ENCODE measurements around the gene CA10. TPM values are rescaled to one million over a fixed set of nuclear protein-coding genes. Genes with fewer than 3 reads are reported as not detected.

The CA10 gene
- total and polyA plus RNA-seq, 2 experiments from 2014 or later, result not detected

DNA sequence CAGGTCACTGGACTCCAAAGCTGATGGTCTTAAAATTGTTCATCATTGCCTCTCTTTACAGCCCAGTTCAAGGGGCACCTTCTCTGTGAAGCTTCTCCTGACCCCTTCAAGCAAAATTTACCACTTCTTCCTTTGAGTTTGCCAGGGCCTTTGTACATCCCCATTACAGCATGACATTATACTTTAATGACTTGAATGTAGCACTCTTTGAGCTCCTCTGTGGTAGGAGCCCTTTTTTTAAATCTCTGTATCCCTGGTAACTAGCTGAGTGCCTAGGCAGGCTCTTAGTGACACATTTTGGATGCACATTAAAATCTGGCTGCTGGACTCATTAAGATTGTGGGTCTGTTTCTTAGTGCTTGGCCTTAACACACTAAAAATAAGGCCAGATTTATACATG is 412.1 kb downstream of the CA10 start:
- no peak overlapping the region for H3K9ac ChIP-seq
- TF ChIP-seq EZH2 (IDR thresholded peaks at IDR 0.05; ENCODE audit: insufficient read depth, poor library complexity, severe bottlenecking), result no peak
- no peak for TF ChIP-seq EZH2phosphoT487 (IDR thresholded peaks at IDR 0.05; ENCODE audit: insufficient read depth, low read depth)

DNA sequence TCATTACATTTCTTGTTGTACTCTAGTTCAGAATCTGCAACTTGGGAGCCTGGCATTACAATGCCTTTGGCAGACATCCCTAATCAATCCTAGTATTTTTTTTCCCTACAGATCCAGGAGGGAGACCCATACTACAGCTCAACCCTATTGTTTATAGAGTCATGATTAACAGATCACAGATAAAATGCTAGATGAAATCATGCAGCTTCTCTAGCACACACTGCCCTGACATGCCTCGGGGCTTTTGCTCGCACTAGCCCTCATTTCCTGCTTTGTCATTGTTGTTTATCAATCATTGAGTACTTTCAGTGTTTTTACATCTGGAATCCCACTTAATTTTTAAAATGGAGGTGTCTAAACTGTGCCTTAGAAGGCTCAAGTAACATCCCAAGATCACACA is 412.5 kb downstream of the CA10 start:
- Histone ChIP-seq H3K9me2 (ENCODE audit: insufficient read depth) (no peaks in the 10 kb centered on the region), H4K20me1 (ENCODE audit: insufficient read depth) (no peaks in the 10 kb centered on the region), H2AFZ (no peak overlapping the region), H3K79me2 (ENCODE audit: insufficient read depth) (no peaks in the 10 kb centered on the region), H3K27ac (no peak overlapping the region), H3K9ac (no peak overlapping the region), H3K4me2 (ENCODE audit: unreplicated experiment) (no peak overlapping the region), H3K27me3 (replicated peaks; ENCODE audit: insufficient read depth) (no peaks in the 10 kb centered on the region), H3K9me3 (ENCODE audit: low read depth) (no peaks in the 10 kb centered on the region), H3K4me3 (no peak overlapping the region), H3K36me3 (ENCODE audit: low read depth) (no peaks in the 10 kb centered on the region), H3F3A (ENCODE audit: insufficient read depth) (no peaks in the 10 kb centered on the region), H3K4me1 (ENCODE audit: insufficient read depth) (no peaks in the 10 kb centered on the region)
- WGBS, 2 experiments (ENCODE audit: low coverage in 1 of 2, low lambda C conversion rate in 2 of 2, missing lambda C conversion rate in 2 of 2), result 4 to 9% methylated on average over 2 of the region's 2 CpGs
- DNase-seq, result no peak
- TF ChIP-seq EZH2 (IDR thresholded peaks at IDR 0.05; ENCODE audit: insufficient read depth, poor library complexity, severe bottlenecking), result no peak
- in situ Hi-C loops (cut with MboI), result no loop called here

More for the DNA sequence above, 412.1 kb downstream of the CA10 start:
- no peak overlapping the region for H3K27ac ChIP-seq
- no peaks in the 10 kb centered on the region for H3K4me1 ChIP-seq (ENCODE audit: insufficient read depth)
- no peak overlapping the region for H3K4me2 ChIP-seq (ENCODE audit: unreplicated experiment)
- H3K9me3 ChIP-seq (ENCODE audit: low read depth), result no peaks in the 10 kb centered on the region
- no peaks in the 10 kb centered on the region for H3K36me3 ChIP-seq (ENCODE audit: low read depth)
- H3K4me3 ChIP-seq, result no peak overlapping the region
- H2AFZ ChIP-seq, result no peak overlapping the region
- H3K9me2 ChIP-seq (ENCODE audit: insufficient read depth), result no peaks in the 10 kb centered on the region
- no peaks in the 10 kb centered on the region for H3K79me2 ChIP-seq (ENCODE audit: insufficient read depth)
- no peak for DNase-seq
- in situ Hi-C loops (cut with MboI), result no loop called here
- H4K20me1 ChIP-seq (ENCODE audit: insufficient read depth), result no peaks in the 10 kb centered on the region
- no peaks in the 10 kb centered on the region for H3F3A ChIP-seq (ENCODE audit: insufficient read depth)
- no peaks in the 10 kb centered on the region for H3K27me3 ChIP-seq (replicated peaks; ENCODE audit: insufficient read depth)

DNA sequence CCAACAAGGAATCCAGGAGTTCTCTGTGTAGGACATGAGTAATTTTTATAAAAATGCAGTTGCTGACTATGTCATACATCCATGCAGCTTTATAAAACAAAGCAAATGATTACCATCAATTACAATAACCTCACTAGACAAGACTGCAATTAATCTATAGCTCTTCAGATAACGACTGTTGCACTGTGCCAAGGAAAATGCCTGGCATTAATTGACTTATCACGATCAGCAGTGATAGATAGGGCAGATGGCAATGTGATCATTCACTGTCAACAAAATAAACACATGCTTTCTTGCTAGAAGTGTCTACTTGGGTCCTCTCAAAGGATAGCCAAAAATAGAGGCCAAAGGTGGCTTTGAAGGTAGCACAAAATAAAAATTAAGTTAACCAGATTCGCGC is 415.0 kb downstream of the CA10 start:
- Histone ChIP-seq H2AFZ (no peak overlapping the region), H3K4me2 (ENCODE audit: unreplicated experiment) (no peak overlapping the region), H4K20me1 (ENCODE audit: insufficient read depth) (no peaks in the 10 kb centered on the region), H3K36me3 (ENCODE audit: low read depth) (no peaks in the 10 kb centered on the region), H3K79me2 (ENCODE audit: insufficient read depth) (no peaks in the 10 kb centered on the region), H3K27me3 (replicated peaks; ENCODE audit: insufficient read depth) (no peaks in the 10 kb centered on the region), H3K4me1 (ENCODE audit: insufficient read depth) (no peaks in the 10 kb centered on the region), H3K9ac (no peak overlapping the region), H3K27ac (no peak overlapping the region), H3K9me2 (ENCODE audit: insufficient read depth) (no peaks in the 10 kb centered on the region), H3K4me3 (no peak overlapping the region), H3K9me3 (ENCODE audit: low read depth) (no peaks in the 10 kb centered on the region), H3F3A (ENCODE audit: insufficient read depth) (no peaks in the 10 kb centered on the region)
- DNase-seq, result no peak
- WGBS, 2 experiments (ENCODE audit: low coverage in 1 of 2, low lambda C conversion rate in 2 of 2, missing lambda C conversion rate in 2 of 2), result 38 to 41% methylated on average over 4 of the region's 4 CpGs
- in situ Hi-C loops (cut with MboI), result no loop called here
- TF ChIP-seq EZH2phosphoT487 (IDR thresholded peaks at IDR 0.05; ENCODE audit: insufficient read depth, low read depth), result no peak
- TF ChIP-seq EZH2 (IDR thresholded peaks at IDR 0.05; ENCODE audit: insufficient read depth, poor library complexity, severe bottlenecking), result no peak

- DNase-seq, result no peak
- Histone ChIP-seq H3K9me2 (ENCODE audit: insufficient read depth) (no peaks in the 10 kb centered on the region), H3K27me3 (replicated peaks; ENCODE audit: insufficient read depth) (no peaks in the 10 kb centered on the region), H3F3A (ENCODE audit: insufficient read depth) (no peaks in the 10 kb centered on the region), H4K20me1 (ENCODE audit: insufficient read depth) (no peaks in the 10 kb centered on the region), H3K4me2 (ENCODE audit: unreplicated experiment) (no peak overlapping the region), H3K9ac (no peak overlapping the region), H3K9me3 (ENCODE audit: low read depth) (no peaks in the 10 kb centered on the region), H3K4me3 (no peak overlapping the region), H3K27ac (no peak overlapping the region), H3K4me1 (ENCODE audit: insufficient read depth) (no peaks in the 10 kb centered on the region), H3K36me3 (ENCODE audit: low read depth) (no peaks in the 10 kb centered on the region), H3K79me2 (ENCODE audit: insufficient read depth) (no peaks in the 10 kb centered on the region), H2AFZ (no peak overlapping the region)
- in situ Hi-C loops (cut with MboI), result no loop called here
- TF ChIP-seq EZH2 (IDR thresholded peaks at IDR 0.05; ENCODE audit: insufficient read depth, poor library complexity, severe bottlenecking), result no peak
- no peak for TF ChIP-seq EZH2phosphoT487 (IDR thresholded peaks at IDR 0.05; ENCODE audit: insufficient read depth, low read depth)
Measured at GRCh38 chr17:51742571-51742970, 415.9 kb downstream of the CA10 start.

GRCh38 chr17:51741458-51741857 is 417.1 kb downstream of the CA10 start:
- Histone ChIP-seq H3K27ac (no peak overlapping the region), H3K9me3 (ENCODE audit: low read depth) (no peaks in the 10 kb centered on the region), H3K4me2 (ENCODE audit: unreplicated experiment) (no peak overlapping the region), H3K9me2 (ENCODE audit: insufficient read depth) (no peaks in the 10 kb centered on the region), H4K20me1 (ENCODE audit: insufficient read depth) (no peaks in the 10 kb centered on the region), H3K79me2 (ENCODE audit: insufficient read depth) (no peaks in the 10 kb centered on the region), H3K4me1 (ENCODE audit: insufficient read depth) (no peaks in the 10 kb centered on the region), H2AFZ (no peak overlapping the region), H3K27me3 (replicated peaks; ENCODE audit: insufficient read depth) (no peaks in the 10 kb centered on the region), H3K36me3 (ENCODE audit: low read depth) (no peaks in the 10 kb centered on the region), H3F3A (ENCODE audit: insufficient read depth) (no peaks in the 10 kb centered on the region), H3K9ac (no peak overlapping the region), H3K4me3 (no peak overlapping the region)
- no peak for DNase-seq
- TF ChIP-seq EZH2phosphoT487 (IDR thresholded peaks at IDR 0.05; ENCODE audit: insufficient read depth, low read depth) (no peak), EZH2 (IDR thresholded peaks at IDR 0.05; ENCODE audit: insufficient read depth, poor library complexity, severe bottlenecking) (no peak)
- in situ Hi-C loops (cut with MboI), result no loop called here
